Myocyte (in vitro differentiated cells): Measurements from ENCODE around the gene PARVG. TPM values are rescaled to one million over a fixed set of nuclear protein-coding genes. Genes with fewer than 3 reads are reported as not detected.

ENCODE experiments used
- DNase-seq: peaks from one replicate; pipeline ENCODE4 v3.0.0-alpha.2; 2012; ENCODE audit warnings: low read depth
- total RNA-seq: library from RNA; depleted of rRNA; stranded (reverse); fragments of >200 nt; gene quantifications from 2 replicates; pipeline ENCODE4 v1.2.3, GENCODE V29; 2014

PARVG gene
- total RNA-seq, 1 donor from 2014 or later: not detected

DNA sequence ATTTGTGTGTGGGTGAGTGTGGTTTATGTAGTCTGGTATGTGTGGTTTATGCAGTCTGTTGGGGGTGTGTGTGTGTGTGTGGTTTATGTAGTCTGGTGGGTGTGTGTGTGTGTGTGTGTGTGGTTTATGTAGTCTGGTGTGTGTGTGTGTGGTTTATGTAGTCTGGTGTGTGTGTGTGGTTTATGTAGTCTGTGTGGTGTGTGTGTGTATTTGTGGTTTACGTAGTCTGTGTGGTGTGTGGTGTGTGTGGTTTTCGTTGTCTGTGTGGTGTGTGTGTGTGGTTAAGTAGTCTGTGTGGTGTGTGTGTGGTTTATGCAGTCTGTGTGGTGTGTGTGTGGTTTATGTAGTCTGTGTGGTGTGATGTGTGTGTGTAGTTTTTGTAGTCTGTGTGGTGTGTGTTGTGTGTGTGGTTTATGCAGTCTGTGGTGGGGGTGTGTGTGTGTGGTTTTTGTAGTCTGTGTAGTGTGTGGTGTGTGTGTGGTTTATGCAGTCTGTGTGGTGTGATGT is 26.2 kb upstream of the PARVG start:
- DNase-seq: peak; percentile 23

DNA sequence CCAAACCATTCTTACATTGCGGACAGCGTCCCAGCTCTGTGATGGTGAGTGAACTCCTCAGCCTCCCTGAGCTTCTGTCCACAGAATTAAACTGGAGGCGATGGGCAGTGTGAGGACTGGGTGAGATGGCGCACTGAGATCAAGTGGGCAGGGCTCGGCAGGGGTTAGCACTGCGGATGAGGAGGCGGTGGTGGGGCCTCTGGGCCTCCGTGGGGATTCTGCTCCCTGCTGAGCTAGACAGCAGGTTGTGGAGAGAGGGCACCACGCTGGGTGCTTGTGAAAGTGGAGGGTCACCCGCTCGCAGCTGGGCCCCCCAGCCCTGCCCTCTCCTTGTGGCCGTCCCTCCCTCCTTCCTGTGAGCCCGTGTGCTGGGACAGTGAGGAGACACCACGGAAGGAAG is 25.6 kb upstream of the PARVG start:
- DNase-seq: no peak

DNA sequence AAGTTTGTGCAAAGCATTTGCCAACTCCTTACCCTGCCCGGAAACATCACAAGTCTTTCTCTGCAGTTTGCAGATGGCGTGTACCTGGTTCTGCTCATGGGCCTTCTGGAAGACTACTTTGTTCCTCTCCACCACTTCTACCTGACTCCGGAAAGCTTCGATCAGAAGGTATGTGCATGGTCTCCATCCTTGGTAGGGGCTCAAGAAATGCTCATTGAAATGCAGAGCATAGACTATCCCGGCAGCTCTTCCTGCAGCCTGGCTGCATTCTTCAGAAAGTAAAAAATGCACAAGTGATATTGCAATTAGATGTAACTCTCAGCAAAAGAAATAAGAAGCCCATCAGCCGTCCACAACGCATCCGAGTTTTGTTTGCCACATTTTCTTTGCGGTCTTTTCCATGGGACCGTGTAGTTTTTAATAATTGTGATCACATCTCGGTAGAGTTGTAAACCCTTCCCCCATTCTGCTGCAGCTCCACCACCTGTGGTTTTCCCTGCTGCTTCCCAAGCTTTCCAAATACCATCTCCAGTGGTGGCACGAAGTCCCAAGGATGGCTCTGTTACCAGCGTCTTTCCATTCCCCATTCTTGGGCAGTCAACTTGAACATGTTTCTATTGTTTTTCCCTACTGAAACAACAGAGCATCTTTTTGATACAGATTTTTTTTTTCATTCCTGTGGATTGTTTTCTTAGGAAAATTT is 22.7 kb upstream of the PARVG start:
- DNase-seq: no peak

DNA sequence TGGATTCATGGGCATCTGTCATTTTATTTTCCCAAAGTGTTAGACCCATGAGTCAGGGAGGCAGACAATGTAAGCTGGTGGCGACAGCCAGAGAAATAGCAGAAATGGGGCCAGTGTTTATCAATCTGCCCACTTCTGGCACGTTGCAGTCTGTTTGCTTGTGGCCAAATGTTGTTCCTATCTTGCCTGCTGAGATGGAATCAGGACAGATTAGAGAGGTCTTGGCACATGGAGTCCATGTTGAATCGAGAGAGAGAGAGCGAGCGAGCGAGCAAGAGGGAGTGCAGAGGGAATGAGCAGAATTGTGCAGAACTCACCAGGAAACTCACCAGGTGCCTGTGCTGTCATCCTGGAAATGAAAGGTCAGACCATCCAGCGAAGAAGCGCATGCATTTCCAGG is 21.9 kb upstream of the PARVG start:
- DNase-seq: no peak

DNA sequence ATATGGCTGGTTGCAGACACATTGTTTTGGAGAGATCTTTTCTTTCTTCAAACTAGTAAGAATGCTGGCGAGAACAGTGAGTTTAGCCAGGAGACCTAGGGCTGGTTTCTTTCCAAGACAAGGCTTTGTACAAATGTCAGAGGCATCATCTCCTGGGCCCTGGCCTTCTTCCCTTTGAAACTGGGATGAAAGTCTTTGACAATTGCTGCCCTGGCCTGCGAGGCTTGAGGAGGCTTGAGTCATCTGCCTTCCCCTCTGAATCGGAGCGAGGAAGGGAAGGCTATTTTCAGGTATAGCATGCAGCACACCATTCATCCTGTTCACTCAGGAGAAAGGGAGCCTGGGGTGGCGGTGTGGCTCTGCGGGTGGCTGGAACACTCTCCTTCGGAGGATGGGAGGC is 21.5 kb upstream of the PARVG start:
- no peak for DNase-seq

DNA sequence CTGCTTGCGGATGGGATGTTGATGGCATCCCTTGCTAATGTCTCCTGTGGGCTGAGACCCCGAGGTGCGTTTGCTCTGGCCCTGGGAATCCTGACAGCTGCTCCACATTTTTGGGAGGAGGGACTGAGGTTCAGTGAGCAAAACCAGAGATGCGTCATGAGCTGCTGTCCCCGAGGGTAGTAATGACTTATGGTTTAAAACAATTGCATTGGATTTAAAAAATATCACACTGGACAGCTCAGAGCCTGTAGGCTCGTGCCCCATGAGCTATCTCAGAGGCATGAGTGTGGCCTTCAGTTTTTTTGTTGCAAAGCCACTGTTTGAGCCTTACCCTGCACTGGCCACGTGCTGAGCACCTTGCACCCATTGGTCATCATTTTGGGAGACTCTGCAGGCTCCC is 20.9 kb upstream of the PARVG start:
- peak; percentile 31 for DNase-seq

DNA sequence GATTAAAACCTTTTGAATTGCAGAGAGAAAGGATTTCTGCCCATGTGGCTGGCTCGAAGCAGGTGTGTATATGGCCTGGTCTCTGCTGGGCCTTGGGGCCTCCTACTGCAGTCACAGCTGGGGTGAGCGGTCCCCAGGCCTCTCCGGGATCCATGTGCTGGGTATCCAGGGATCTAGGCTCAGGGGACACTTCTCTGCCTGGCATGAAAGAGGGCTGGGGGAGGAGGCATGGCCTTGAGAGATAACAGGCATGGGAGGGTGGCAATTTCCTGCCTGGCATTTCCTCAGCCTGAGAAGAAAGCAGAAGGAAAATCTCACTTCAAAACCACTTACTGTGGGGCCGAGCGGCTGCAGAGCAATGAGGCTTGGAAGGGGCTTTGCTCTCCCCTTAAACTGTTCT is 20.3 kb upstream of the PARVG start:
- no peak for DNase-seq

DNA sequence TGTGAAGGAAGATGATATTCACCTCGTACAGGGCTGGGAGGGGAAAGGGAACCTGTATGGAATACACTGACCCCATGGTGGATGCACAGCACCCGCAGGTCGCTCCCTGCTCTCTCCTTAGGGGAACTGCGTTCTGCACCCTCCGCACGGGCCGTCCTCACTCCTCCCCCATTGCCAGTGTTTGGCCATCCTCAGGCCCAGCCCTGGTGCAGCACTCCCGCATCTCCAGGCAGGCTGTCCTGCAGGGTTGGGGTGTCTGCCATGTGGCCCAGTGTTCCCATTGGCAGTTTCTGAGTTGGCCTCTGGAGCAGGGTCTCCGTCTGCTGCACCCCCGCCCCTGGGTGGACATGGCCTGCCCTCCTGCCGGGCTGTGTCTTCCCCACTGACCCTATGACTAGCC is 19.1 kb upstream of the PARVG start:
- DNase-seq: no peak

DNA sequence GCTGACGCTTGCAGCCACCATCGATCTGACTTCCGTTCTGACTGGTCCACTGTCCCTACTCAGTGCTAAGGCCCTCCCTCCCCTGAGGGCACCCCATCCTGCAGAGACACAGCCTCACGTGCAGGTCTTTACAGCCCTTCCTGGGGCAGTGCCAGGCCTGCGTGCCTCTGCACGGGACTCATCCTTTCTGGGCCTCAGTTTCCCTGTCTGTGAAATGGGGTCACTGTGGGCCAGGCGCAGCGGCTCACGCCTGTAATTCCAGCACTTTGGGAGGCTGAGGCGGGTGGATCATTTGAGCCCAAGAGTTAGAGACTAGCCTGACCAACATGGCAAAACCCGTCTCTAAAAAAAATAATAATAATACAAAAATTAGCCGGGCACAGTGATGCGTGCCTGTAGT is 17.8 kb upstream of the PARVG start:
- no peak for DNase-seq

DNA sequence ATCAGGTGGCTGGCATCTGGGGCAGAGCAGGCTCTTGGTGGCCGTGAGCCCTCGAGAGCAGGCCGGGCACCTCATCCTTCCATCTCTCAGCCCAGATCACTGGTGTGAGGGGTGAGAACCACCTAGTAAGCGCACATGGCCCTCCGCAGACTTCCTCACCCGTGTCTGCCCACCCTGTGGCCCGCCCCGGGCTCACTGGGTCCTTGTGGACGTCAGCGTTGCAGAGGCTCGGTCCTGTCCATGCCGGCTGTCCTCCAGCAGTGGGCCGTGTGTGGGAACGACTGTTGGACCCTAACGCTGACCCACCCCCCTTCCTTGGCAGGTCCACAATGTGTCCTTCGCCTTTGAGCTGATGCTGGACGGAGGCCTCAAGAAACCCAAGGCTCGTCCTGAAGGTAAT is 17.2 kb upstream of the PARVG start:
- no peak for DNase-seq

DNA sequence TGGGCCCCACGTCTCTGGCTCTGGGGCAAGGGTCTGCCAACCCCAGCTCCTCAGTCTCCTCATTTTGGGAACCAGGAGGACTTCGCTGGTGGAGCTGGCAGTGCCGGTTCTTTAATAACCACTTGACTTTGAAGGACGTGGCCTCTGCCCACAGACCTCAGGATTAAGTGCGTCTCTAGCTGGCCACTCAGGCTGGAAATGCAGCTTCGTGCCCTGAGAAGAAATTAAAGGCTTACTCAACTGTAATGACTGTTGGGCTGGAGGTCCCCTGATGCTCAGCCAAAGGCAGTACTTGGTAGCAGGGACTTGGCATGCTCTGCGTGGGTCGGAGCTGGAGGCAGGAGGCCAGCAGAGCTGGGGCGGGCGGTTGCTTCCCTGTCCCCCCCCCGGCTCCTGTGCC is 16.7 kb upstream of the PARVG start:
- no peak for DNase-seq

DNA sequence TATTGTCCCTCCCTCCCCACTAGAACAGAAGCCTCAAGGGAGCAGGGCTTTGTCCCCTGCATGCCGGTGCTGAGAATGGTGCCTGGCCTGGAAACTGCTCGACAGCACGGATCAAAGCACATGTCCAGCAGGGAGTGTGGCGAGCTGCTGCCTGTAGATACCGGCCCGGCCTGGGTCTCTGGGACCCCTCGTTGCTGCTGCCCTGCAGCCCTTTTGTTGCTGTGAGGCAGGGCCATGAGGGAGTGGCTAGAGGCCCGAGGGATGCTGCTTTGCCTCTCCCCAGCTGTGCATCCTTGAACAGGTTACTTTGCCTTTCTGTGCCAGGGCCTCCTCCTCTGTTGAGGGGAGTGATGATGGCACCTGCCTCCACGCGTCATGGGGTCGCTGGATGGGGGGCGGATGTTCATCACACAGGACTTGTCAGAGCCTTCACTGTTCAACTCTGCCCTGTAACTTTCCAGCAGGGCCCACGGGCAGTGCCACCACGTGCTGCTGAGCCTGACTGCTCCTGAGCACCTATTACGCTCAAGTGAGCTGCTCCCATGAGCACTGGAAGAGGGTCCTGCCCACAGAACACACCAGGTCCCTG is 15.3 kb upstream of the PARVG start:
- DNase-seq: no peak

DNA sequence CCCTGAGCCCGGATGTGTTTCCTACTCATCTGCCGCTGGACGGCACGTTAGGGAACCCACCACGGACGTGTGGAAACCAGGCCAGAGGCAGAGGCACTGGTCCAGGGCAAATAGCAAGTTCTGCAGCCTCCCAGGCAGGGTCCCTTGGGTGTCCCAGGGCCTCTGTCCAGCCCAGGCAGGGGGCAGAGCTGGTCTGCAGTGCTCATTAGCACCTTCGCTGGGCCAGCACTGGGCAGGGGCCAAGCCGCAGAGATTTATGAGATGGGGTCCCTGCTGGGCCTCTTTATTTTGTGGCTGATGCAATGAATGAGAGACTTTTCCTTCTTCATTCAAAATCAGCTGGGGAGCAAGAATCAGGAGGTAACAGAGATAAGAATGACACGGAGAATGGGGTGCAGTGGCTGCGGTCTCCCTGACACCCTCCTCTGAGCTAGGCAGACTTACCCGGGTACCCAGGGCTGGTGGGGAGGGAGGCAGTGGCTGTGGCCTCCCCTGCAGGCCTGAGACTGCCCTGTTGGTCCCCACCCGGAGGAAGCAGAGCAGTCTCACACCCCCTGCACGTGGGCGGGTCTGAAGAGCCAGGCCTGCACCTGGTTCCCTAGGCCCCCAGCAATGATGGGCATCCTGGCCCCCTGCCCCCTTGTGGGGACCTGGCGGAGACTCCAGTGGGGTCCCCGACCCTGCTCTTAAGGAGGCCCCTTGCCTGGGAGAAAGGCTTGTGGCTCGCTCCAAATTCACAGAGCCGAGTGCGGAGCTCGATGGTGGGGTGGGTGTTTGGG is 14.0 kb upstream of the PARVG start:
- no peak for DNase-seq

DNA sequence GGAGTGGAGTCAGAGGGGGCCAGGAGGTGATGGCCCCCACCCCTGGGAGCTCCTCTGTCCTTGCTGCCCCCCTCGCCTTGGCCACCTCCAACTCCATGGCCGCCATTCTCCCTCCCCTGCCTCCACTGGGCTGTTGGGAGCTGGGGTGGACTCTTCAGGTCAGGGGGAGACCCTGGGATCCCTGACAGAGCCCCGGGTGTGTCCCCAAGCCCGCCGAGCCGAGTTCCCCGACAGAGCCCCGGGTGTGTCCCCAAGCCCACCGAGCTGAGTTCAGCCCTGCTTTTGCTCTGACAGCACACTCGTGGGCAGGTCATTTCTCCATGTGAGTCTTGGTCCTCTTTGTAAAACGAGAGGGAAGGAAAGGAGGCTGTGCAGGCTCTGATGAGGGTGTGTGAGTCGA is 13.2 kb upstream of the PARVG start:
- no peak for DNase-seq

DNA sequence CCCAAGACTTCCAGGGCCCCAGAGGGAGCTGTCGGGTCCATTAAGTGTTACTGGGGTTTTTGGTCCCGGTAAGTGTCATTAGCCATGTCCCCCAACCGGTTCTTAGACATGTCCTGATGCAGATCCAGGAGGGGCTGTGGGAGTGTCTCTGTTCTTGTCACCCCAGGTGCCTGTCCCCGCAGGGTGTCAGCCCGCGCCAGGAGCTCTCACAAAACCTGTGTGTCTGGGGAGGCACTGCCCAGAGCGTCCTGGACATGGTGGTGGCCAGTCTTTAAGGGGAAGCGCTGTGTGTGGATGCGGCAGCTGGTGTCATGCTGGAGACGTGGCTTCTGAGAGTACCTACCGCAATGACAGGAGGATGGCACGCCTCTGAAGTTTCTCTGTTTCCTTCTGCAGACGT is 12.5 kb upstream of the PARVG start:
- no peak for DNase-seq

DNA sequence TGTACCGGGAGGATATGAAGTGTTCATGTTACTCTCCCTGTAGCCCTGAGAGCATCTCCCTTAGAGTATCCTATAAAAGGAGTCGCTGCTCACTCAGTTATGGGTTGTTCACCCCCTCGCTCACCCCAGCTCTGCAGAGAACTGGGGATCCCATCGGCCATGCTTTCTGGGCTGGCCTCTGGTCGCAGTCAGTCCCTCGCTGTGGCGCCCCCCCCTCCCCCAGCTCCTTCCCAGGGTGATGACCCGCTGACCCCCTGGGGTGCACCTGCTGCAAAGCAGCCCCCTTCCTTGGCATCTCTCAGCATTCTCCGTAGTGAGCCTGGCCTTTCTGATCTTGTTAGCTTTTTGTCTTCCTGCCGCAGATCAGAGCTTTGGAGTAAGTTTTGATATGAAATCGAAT is 10.3 kb upstream of the PARVG start:
- DNase-seq: no peak

DNA sequence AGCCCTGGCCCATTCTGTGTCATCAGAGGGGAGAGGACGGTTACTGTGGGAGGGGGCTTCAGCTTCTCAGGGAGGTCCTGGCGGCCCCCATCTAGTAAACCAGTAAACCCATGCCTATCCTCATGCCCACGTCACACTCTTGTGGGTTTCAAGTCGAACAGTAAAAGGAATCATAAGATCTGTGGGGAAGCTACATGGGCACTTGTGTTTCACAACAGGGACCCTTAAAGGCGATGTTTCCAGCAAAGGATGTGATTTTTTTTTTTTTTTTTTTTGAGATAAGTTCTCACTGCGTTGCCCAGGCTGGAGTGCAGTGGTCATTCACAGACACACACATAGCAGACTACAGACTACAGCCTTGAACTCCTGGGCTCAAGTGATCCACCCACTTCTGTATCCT is 9.2 kb upstream of the PARVG start:
- DNase-seq: no peak

DNA sequence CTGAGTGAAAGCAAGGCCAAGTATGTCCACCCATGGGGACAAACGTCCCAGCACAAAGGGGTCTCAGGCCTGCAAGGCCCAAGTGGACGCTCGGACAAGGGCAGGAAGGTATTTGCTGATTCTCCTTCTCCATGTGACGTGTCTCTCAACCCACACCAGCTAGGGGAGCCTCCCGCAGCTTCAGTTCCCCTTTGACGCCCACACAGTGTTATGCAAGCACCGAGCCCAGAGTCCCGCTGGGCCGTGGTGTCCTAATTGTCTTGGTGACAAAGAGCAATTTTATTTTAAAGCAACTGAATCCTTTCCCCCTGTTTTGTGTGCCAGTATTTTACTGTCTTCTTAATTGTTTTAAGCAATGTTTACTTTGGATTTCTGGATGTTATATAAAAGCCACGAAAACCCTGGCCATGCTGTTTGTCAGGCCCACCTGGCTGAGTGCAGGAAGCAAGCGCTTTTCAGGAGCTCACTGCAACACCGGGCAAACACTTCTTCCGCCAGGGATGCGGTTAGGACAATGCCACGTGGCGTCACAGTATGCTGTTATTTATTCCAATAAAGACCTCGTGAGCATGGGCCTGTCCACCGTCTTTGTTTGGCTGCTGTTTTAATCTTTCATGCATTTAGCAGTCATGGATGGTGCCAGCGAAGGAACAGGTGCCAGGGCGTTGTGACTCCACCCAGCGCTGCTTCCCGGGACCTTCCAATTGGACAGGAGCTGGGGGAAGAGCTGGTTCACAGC is 8.2 kb upstream of the PARVG start:
- peak; percentile 35 for DNase-seq

DNA sequence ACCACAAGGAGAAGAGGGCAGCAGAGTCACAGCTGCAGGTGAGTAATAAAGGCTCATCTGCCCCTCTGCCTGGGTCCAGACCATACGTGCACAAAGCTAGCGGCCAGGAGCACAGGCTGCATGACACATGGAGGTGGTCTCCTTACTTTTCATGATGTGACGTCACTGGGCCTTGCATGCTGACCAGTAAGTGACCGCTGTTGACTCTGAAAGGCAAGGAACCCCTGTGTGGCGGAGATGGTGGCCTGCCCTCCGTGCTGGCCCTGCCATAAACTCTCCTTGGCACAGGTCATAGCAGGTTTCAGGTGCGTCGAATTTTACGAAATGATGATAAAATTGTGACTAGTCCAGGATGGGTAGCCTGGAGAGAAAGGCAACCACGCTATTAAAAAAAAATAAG is 7.6 kb upstream of the PARVG start:
- no peak for DNase-seq

DNA sequence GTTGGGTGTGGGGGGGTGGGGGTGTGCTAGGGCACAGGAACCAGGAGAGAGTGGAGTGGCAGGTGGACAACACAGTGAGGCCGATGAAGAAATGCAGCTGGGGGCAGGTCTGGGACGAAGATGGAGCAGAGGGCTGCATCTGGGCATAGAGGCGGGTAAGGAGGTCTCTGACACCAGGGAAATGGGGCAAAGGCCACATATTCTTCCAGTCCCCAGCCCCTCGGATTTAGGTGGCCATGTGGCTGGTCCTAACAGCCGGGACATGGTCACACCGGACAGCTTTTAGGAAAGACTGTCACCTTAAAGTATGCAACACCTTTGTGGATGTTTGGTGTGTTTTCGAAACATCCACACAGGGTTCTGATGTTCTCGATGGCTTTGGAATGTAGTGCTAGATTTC is 5.0 kb upstream of the PARVG start:
- no peak for DNase-seq

DNA sequence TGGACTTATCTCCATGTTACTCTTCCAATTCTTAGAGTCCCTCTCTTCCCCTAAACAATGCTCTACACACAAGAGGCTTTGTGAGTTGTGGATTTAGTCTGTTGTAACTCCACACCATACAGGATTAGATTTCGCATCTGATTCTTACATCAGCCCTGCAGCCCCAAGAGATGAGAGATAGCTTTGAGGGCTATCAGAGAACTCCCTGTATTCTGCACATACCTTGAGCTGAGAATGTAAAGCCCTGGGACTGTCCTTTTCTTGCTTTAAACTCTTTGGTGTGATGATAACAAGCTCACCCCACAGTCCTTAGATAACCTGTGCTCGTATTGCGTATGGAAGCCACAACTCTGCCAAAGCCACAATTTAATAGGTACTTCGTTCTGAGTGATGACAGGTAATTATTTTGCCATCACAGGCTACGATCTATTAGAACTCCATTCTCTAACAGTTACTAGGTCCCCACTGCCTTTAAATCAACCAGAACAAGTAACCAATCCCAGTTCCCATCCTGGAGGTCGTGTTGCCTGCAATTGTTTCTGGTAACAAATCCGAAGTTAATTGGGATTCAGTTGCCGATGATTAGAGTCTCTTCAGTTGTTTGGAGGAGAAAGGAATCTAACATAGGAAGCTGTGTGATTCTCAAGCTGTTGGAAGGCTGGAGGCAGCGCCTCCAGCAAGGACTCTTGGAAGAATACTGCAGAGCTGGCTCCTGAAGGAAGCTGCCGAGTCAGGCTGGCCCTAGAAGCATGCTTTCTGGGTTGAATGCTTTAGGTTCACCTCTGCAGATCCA is 1.3 kb upstream of the PARVG start:
- no peak for DNase-seq
